IMR-90 (cell line): ENCODE results near the gene RNF213. TPM values are rescaled to one million over a fixed set of nuclear protein-coding genes. Genes with fewer than 3 reads are reported as not detected.

Experiments
- ATAC-seq: fragments of 200-7000 bp; cut with Tn5 transposase; 2 replicates; pipeline ENCODE4 v1.9.1; 2020; ENCODE audit warnings: low read depth, mild to moderate bottlenecking, moderate library complexity
- BruUV-seq: library from RNA; stranded (reverse); fragments of 400-500 nt; replicated peaks from 2 replicates; lab custom pipeline; 2021; lab: Mats Ljungman, UMichigan
- CTCF ChIA-PET: fragments of 300-600 bp; formaldehyde crosslinking; extraction: SDS; loops from one replicate; lab custom pipeline; 2021; ENCODE audit warnings: antibody characterized with exemption; lab: Yijun Ruan, JAX
- POLR2A ChIA-PET: fragments of 300-600 bp; sonication (Branson Sonifier 250); formaldehyde crosslinking; loops from one replicate; lab custom pipeline; 2022; ENCODE audit warnings: antibody characterized with exemption; ENCODE audit not compliant: unreplicated experiment; lab: Charles Lee
- DNase-seq: peaks from one replicate; pipeline ENCODE4 v3.0.0; 2013
- H2AFZ ChIP-seq: replicated peaks from 2 replicates; pipeline ENCODE3; 2013; ENCODE audit warnings: low read length, mild to moderate bottlenecking; ENCODE audit not compliant: poor library complexity
- H2AK5ac ChIP-seq: 2 replicates; pipeline ENCODE4 v1.6.1; 2013; ENCODE audit warnings: low read depth, low read length, inconsistent platforms
- H2AK9ac ChIP-seq: replicated peaks from 2 replicates; pipeline ENCODE3; 2013; ENCODE audit warnings: mild to moderate bottlenecking, low read depth, low read length, moderate library complexity; ENCODE audit not compliant: poor library complexity
- H2BK120ac ChIP-seq: 2 replicates; pipeline ENCODE4 v1.6.1; 2013; ENCODE audit warnings: low read depth, low read length, inconsistent platforms
- H2BK15ac ChIP-seq: 3 replicates; pipeline ENCODE4 v1.6.1; 2013; ENCODE audit warnings: low read depth, low read length, inconsistent platforms
- H2BK20ac ChIP-seq: 2 replicates; pipeline ENCODE4 v1.6.1; 2013; ENCODE audit warnings: low read depth, mild to moderate bottlenecking, inconsistent platforms, low read length, moderate library complexity
- H2BK5ac ChIP-seq: 2 replicates; pipeline ENCODE4 v1.6.1; 2013; ENCODE audit warnings: mild to moderate bottlenecking, low read depth, low read length, inconsistent platforms; ENCODE audit not compliant: poor library complexity, severe bottlenecking
- H3K14ac ChIP-seq: replicated peaks from 2 replicates; pipeline ENCODE4 v1.6.1; 2013; ENCODE audit warnings: low read depth, low read length, inconsistent platforms
- H3K18ac ChIP-seq: 2 replicates; pipeline ENCODE4 v1.6.1; 2013; ENCODE audit warnings: low read depth, low read length, control low read depth
- H3K23ac ChIP-seq: 2 replicates; pipeline ENCODE4 v1.6.1; 2013; ENCODE audit warnings: low read depth, low read length, inconsistent platforms
- H3K27ac ChIP-seq: 2 replicates; pipeline ENCODE4 v1.5.1; 2013; ENCODE audit warnings: mild to moderate bottlenecking, control low read depth, low read length; ENCODE audit not compliant: insufficient read depth
- H3K27me3 ChIP-seq: 2 replicates; pipeline ENCODE4 v1.6.1; 2013; ENCODE audit warnings: low read length; ENCODE audit not compliant: control insufficient read depth, insufficient read depth
- H3K36me3 ChIP-seq: 2 replicates; pipeline ENCODE4 v1.6.1; 2013; ENCODE audit warnings: low read length, mixed read lengths; ENCODE audit not compliant: control insufficient read depth, insufficient read depth
- H3K4ac ChIP-seq: 2 replicates; pipeline ENCODE4 v1.6.1; 2013; ENCODE audit warnings: low read depth, low read length, inconsistent platforms
- H3K4me1 ChIP-seq: 2 replicates; pipeline ENCODE4 v1.6.1; 2013; ENCODE audit warnings: low read length, mixed read lengths; ENCODE audit not compliant: control insufficient read depth, insufficient read depth
- H3K4me2 ChIP-seq: 2 replicates; pipeline ENCODE4 v1.6.1; 2013; ENCODE audit warnings: low read depth, mild to moderate bottlenecking, control low read depth, low read length, moderate library complexity
- H3K4me3 ChIP-seq: 2 replicates; pipeline ENCODE4 v1.5.1; 2013; ENCODE audit warnings: low read depth, mild to moderate bottlenecking, control low read depth, low read length, moderate library complexity; ENCODE audit not compliant: insufficient read depth
- H3K56ac ChIP-seq: 2 replicates; pipeline ENCODE4 v1.6.1; 2013; ENCODE audit warnings: low read length, inconsistent platforms; ENCODE audit not compliant: insufficient read depth; ENCODE audit errors: extremely low read depth
- H3K79me1 ChIP-seq, 2 experiments: 2 replicates each; pipeline ENCODE4 v1.6.1; 2013; ENCODE audit warnings: low read length in 2 of 2, inconsistent platforms in 1 of 2, low read depth in 1 of 2
- H3K9ac ChIP-seq: 2 replicates; pipeline ENCODE4 v1.6.1; 2013; ENCODE audit warnings: low read depth, low read length, control low read depth
- H3K9me1 ChIP-seq: 2 replicates; pipeline ENCODE4 v1.6.1; 2013; ENCODE audit warnings: low read length, inconsistent platforms; ENCODE audit not compliant: insufficient read depth
- H3K9me3 ChIP-seq: 2 replicates; pipeline ENCODE4 v1.6.1; 2013; ENCODE audit warnings: low read length; ENCODE audit not compliant: control insufficient read depth, insufficient read depth
- H4K20me1 ChIP-seq: 2 replicates; pipeline ENCODE4 v1.6.1; 2013; ENCODE audit warnings: low read length, inconsistent platforms; ENCODE audit not compliant: insufficient read depth
- H4K5ac ChIP-seq: 2 replicates; pipeline ENCODE4 v1.6.1; 2013; ENCODE audit warnings: mild to moderate bottlenecking, low read depth, low read length, control low read depth
- H4K8ac ChIP-seq, 2 experiments: 2 replicates each; pipeline ENCODE4 v1.6.1; 2013; ENCODE audit warnings: low read depth in 2 of 2, low read length in 2 of 2, control low read depth in 1 of 2, inconsistent platforms in 1 of 2
- H4K91ac ChIP-seq: 2 replicates; pipeline ENCODE4 v1.6.1; 2013; ENCODE audit warnings: low read depth, low read length, inconsistent platforms; ENCODE audit not compliant: insufficient read depth
- BHLHE40 ChIP-seq: fragments of 150-350 bp; IDR thresholded peaks from 2 replicates; pipeline ENCODE4 v1.6.1; 2016; ENCODE audit warnings: mild to moderate bottlenecking, low read depth, low read length
- CEBPB ChIP-seq: IDR thresholded peaks from 2 replicates; pipeline ENCODE4 v1.6.1; 2012; ENCODE audit warnings: low read depth, low read length, improper control_type of control experiment
- CHD1 ChIP-seq: IDR thresholded peaks from 2 replicates; pipeline ENCODE4 v1.6.1; 2012; ENCODE audit warnings: low read depth, low read length, improper control_type of control experiment
- CTCF ChIP-seq: conservative IDR thresholded peaks from 2 replicates; pipeline ENCODE4 v1.5.1; 2012; ENCODE audit warnings: mild to moderate bottlenecking, low read depth, low read length, improper control_type of control experiment
- FOS ChIP-seq: fragments of 150-350 bp; IDR thresholded peaks from 2 replicates; pipeline ENCODE4 v1.6.1; 2016; ENCODE audit warnings: low read depth, low read length
- MAZ ChIP-seq: IDR thresholded peaks from 2 replicates; pipeline ENCODE4 v1.6.1; 2012; ENCODE audit warnings: low read depth, mild to moderate bottlenecking, low read length, improper control_type of control experiment, moderate library complexity, borderline replicate concordance
- NFE2L2 ChIP-seq: fragments of 150-350 bp; IDR thresholded peaks from 2 replicates; pipeline ENCODE4 v1.6.1; 2016; ENCODE audit warnings: low read depth, mild to moderate bottlenecking, low read length
- POLR2A ChIP-seq: IDR thresholded peaks from 2 replicates; pipeline ENCODE4 v1.6.1; 2012; ENCODE audit warnings: mild to moderate bottlenecking, low read depth, low read length
- RCOR1 ChIP-seq: IDR thresholded peaks from 2 replicates; pipeline ENCODE4 v1.6.1; 2012; ENCODE audit warnings: mild to moderate bottlenecking, low read length, improper control_type of control experiment; ENCODE audit not compliant: insufficient replicate concordance
- SMC3 ChIP-seq: fragments of 150-350 bp; IDR thresholded peaks from 2 replicates; pipeline ENCODE4 v1.6.1; 2016; ENCODE audit warnings: low read depth, mild to moderate bottlenecking, antibody characterized with exemption, low read length, moderate library complexity
- WGBS, 2 experiments: methylation state at CpG; one replicate each; pipeline versions ENCODE4 v1.1.5 to v1.1.7; 2013; ENCODE audit warnings: missing lambda C conversion rate in 2 of 2; ENCODE audit not compliant: insufficient read length in 1 of 2; ENCODE audit errors: extremely low coverage in 2 of 2; 5-methylcytosine and 5-hydroxymethylcytosine counted together
- dilution Hi-C: fragments of 300-500 bp; cut with HindIII; formaldehyde crosslinking; loops from one replicate; pipeline ENCODE4 v1.14.3; 2018; ENCODE audit warnings: low sequenced_read_pairs; ENCODE audit not compliant: unreplicated experiment
- in situ Hi-C: fragments of 300-500 bp; cut with MboI; formaldehyde crosslinking; loops from 3 replicates; pipeline ENCODE4 v1.14.3; 2019; ENCODE audit warnings: low sequenced_read_pairs, inconsistent platforms, mixed read lengths
- intact Hi-C: fragments of 100-400 bp; cut with micrococcal nuclease; formaldehyde crosslinking; loops from 2 replicates; pipeline ENCODE4 v1.10.0; 2022
- polyA plus RNA-seq, 3 experiments: library from polyadenylated mRNA; depleted of rRNA; stranded (reverse); fragments of >200 nt; gene quantifications; 2 replicates each; pipeline ENCODE4 v1.2.3, GENCODE V29; 2012; ENCODE audit warnings: low replicate concordance in 1 of 3
- total RNA-seq: library from RNA; depleted of rRNA; stranded (reverse); fragments of >200 nt; gene quantifications from 2 replicates; pipeline ENCODE4 v1.2.3, GENCODE V29; 2012
- TF ChIP-seq, protein P1 (sequence below): fragments of 150-350 bp; IDR thresholded peaks from 2 replicates; pipeline ENCODE4 v1.6.1; 2016; ENCODE audit warnings: low read depth, mild to moderate bottlenecking, low read length, moderate library complexity, borderline replicate concordance

Gene RNF213
- total and polyA plus RNA-seq, 2 of the 4 experiments (the other 2 are of a cell fraction) = 23.4 to 36.0 TPM

- Histone ChIP-seq H2AFZ (peak overlapping the region; percentile 99), H3K4ac (no peak overlapping the region), H3K79me1 (peaks cover 28 to 50% of the 10 kb centered on the region in 2 experiments), H2AK5ac (no peak overlapping the region), H2AK9ac (peak overlapping the region; percentile 16), H3K9me3 (no peaks in the 10 kb centered on the region), H3K18ac (no peak overlapping the region), H3K4me1 (peaks cover 7% of the 10 kb centered on the region), H3K9ac (peak overlapping the region; percentile 70), H3K14ac (no peak overlapping the region), H3K27me3 (no peaks in the 10 kb centered on the region; the same call in 1 of the 2 replicates), H3K9me1 (peaks cover 21% of the 10 kb centered on the region), H3K4me3 (peak overlapping the region; percentile 77), H3K36me3 (peaks cover 14% of the 10 kb centered on the region), H4K91ac (no peak overlapping the region), H3K56ac (no peak overlapping the region), H3K4me2 (peak overlapping the region; percentile 95), H3K27ac (peak overlapping the region; percentile 13; the same call in 1 of the 2 replicates), H4K20me1 (peaks cover 20% of the 10 kb centered on the region), H2BK15ac (no peak overlapping the region), H2BK20ac (no peak overlapping the region), H2BK120ac (no peak overlapping the region), H2BK5ac (no peak overlapping the region), H4K8ac (peak overlapping the region; percentile 12 to 18; a peak in 2 of 4 replicates), H4K5ac (no peak overlapping the region), H3K23ac (no peak overlapping the region)
- POLR2A ChIA-PET = no interaction called here
- dilution Hi-C loops (no loop called here), intact Hi-C loops (no loop called here), in situ Hi-C loops (no loop called here)
- TF ChIP-seq CEBPB (no peak), MAZ (no peak), CHD1 (no peak), FOS (no peak), POLR2A (no peak), BHLHE40 (no peak), SMC3 (no peak), NFE2L2 (no peak), RCOR1 (no peak), CTCF (no peak)
- TF ChIP-seq, protein P1, sequence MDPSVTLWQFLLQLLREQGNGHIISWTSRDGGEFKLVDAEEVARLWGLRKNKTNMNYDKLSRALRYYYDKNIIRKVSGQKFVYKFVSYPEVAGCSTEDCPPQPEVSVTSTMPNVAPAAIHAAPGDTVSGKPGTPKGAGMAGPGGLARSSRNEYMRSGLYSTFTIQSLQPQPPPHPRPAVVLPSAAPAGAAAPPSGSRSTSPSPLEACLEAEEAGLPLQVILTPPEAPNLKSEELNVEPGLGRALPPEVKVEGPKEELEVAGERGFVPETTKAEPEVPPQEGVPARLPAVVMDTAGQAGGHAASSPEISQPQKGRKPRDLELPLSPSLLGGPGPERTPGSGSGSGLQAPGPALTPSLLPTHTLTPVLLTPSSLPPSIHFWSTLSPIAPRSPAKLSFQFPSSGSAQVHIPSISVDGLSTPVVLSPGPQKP = no peak
- no TSS peak for BruUV-seq
- 2% methylated on average over 15 of the region's 15 CpGs; no CpG with 5 or more reads in 1 of the 2 experiments for WGBS, 2 experiments
- no peak for ATAC-seq
- no peak for DNase-seq
- CTCF ChIA-PET = interaction anchor here (1.1 kb wide), 1 partner anchor 13 kb away, joined by 3 read pairs; no protein-coding TSS in a partner anchor
Measured at GRCh38 chr17:80414508-80414802, 153.8 kb downstream of the RNF213 start.
